Activated T-cell treated with anti-CD3 and anti-CD28 coated beads, Interleukin-2, amount 50 U/mL, for 72 hours (primary cell): Measurements from ENCODE around the gene AAK1. TPM values are rescaled to one million over a fixed set of nuclear protein-coding genes. Genes with fewer than 3 reads are reported as not detected.

Source experiments
- ATAC-seq, 2 donors: fragments of 150-1000 bp; cut with Tn5 transposase; replicated peaks in 1 of 2; 2 replicates each; pipeline ENCODE4 v1.10.0; 2021; ENCODE audit warnings: moderate library complexity in 2 of 2, mild to moderate bottlenecking in 1 of 2
- DNase-seq, 2 donors: peaks; one replicate each; pipeline ENCODE4 v3.0.0; 2021 to 2022; ENCODE audit warnings: mixed read lengths in 1 of 2
- H3K27ac Mint-ChIP-seq: one replicate; pipeline ENCODE4 v1.8.0; 2022; ENCODE audit warnings: mild to moderate bottlenecking, moderate library complexity, mixed read lengths
- H3K27me3 Mint-ChIP-seq: one replicate; pipeline ENCODE4 v1.8.0; 2022; ENCODE audit warnings: low read depth, mixed read lengths
- H3K36me3 Mint-ChIP-seq, 2 donors: one replicate each; pipeline ENCODE4 v1.8.0; 2022; ENCODE audit warnings: mixed read lengths in 2 of 2, mild to moderate bottlenecking in 1 of 2; ENCODE audit not compliant: insufficient read depth in 2 of 2
- H3K4me1 Mint-ChIP-seq: one replicate; pipeline ENCODE4 v1.8.0; 2022; ENCODE audit warnings: low read depth, mixed read lengths
- H3K4me3 Mint-ChIP-seq, 2 donors: one replicate each; pipeline ENCODE4 v1.8.0; 2022; ENCODE audit warnings: mild to moderate bottlenecking in 2 of 2, mixed read lengths in 2 of 2, moderate library complexity in 2 of 2
- H3K9me3 Mint-ChIP-seq, 2 donors: one replicate each; pipeline ENCODE4 v1.8.0; 2022; ENCODE audit warnings: mixed read lengths in 2 of 2
- total RNA-seq, 2 donors: library from RNA; stranded (reverse); gene quantifications; one replicate each; pipeline ENCODE4 v1.2.3, GENCODE V29; 2022

The AAK1 gene
- total RNA-seq, 2 donors from 2014 or later: 134 to 137 TPM

GRCh38 chr2:69645921-69646320 lies 2.4 kb upstream of the AAK1 start:
- H3K27me3 Mint-ChIP-seq: no peaks in the 10 kb centered on the region
- no peak for ATAC-seq
- peak overlapping the region; percentile 95 for H3K27ac Mint-ChIP-seq
- H3K4me1 Mint-ChIP-seq: peaks cover 57% of the 10 kb centered on the region
- H3K9me3 Mint-ChIP-seq: no peaks in the 10 kb centered on the region
- no peak for DNase-seq
- H3K4me3 Mint-ChIP-seq: peak overlapping the region; percentile 91 to 92
- peaks cover 10 to 13% of the 10 kb centered on the region in 2 donors for H3K36me3 Mint-ChIP-seq

GRCh38 chr2:69645031-69645431 lies 1.5 kb upstream of the AAK1 start:
- peak overlapping the region; percentile 91 to 92 for H3K4me3 Mint-ChIP-seq
- no peaks in the 10 kb centered on the region for H3K9me3 Mint-ChIP-seq
- DNase-seq (peak in 1 of 2 donors; percentile 35), ATAC-seq (peak; percentile 6 to 16)
- H3K27me3 Mint-ChIP-seq: no peaks in the 10 kb centered on the region
- H3K27ac Mint-ChIP-seq: peak overlapping the region; percentile 95
- peaks cover 13% of the 10 kb centered on the region in 2 donors for H3K36me3 Mint-ChIP-seq
- H3K4me1 Mint-ChIP-seq: peaks cover 56% of the 10 kb centered on the region

- H3K27ac Mint-ChIP-seq: peak overlapping the region; percentile 95
- H3K27me3 Mint-ChIP-seq: no peaks in the 10 kb centered on the region
- peaks cover 14 to 15% of the 10 kb centered on the region in 2 donors for H3K36me3 Mint-ChIP-seq
- no peak for DNase-seq
- no peaks in the 10 kb centered on the region for H3K9me3 Mint-ChIP-seq
- peak in 1 of 2 donors; percentile 34 for ATAC-seq
- H3K4me3 Mint-ChIP-seq: peak overlapping the region; percentile 91 to 92
- peaks cover 59% of the 10 kb centered on the region for H3K4me1 Mint-ChIP-seq
Observed at GRCh38 chr2:69644506-69644979, 1.0 kb upstream of the AAK1 start.

- Mint-ChIP-seq H3K27ac (peak overlapping the region; percentile 98), H3K36me3 (peaks cover 18 to 22% of the 10 kb centered on the region in 2 donors), H3K4me1 (peaks cover 63% of the 10 kb centered on the region), H3K27me3 (no peaks in the 10 kb centered on the region), H3K9me3 (no peaks in the 10 kb centered on the region), H3K4me3 (peak overlapping the region; percentile 91 to 92)
- ATAC-seq: peak; percentile 44 to 48
- DNase-seq: peak; percentile 60 to 68
Observed at GRCh38 chr2:69642709-69643601, 584 bp downstream of the AAK1 start.

GRCh38 chr2:69641887-69642708 lies 1.4 kb downstream of the AAK1 start:
- peaks cover 66% of the 10 kb centered on the region for H3K4me1 Mint-ChIP-seq
- no peak for DNase-seq
- ATAC-seq: no peak
- H3K9me3 Mint-ChIP-seq: no peaks in the 10 kb centered on the region
- peak overlapping the region; percentile 98 for H3K27ac Mint-ChIP-seq
- peaks cover 20 to 25% of the 10 kb centered on the region in 2 donors for H3K36me3 Mint-ChIP-seq
- H3K4me3 Mint-ChIP-seq: peak overlapping the region; percentile 91 to 92
- no peaks in the 10 kb centered on the region for H3K27me3 Mint-ChIP-seq

GRCh38 chr2:69641471-69641870 lies 2.1 kb downstream of the AAK1 start:
- ATAC-seq (no peak), DNase-seq (no peak)
- Mint-ChIP-seq H3K27ac (peak overlapping the region; percentile 98), H3K27me3 (no peaks in the 10 kb centered on the region), H3K4me1 (peaks cover 64% of the 10 kb centered on the region), H3K4me3 (peak overlapping the region; percentile 91 to 92), H3K9me3 (no peaks in the 10 kb centered on the region), H3K36me3 (peaks cover 21 to 24% of the 10 kb centered on the region in 2 donors)

- ATAC-seq: no peak
- peak overlapping the region; percentile 91 to 92 for H3K4me3 Mint-ChIP-seq
Observed at GRCh38 chr2:69639266-69639665, 4.3 kb downstream of the AAK1 start.

GRCh38 chr2:69638630-69639029 lies 4.9 kb downstream of the AAK1 start:
- H3K27ac Mint-ChIP-seq: peak overlapping the region; percentile 75
- no peaks in the 10 kb centered on the region for H3K9me3 Mint-ChIP-seq
- DNase-seq: no peak
- H3K4me3 Mint-ChIP-seq: peak overlapping the region; percentile 91 to 92
- ATAC-seq: no peak
- H3K36me3 Mint-ChIP-seq: peaks cover 23 to 28% of the 10 kb centered on the region in 2 donors
- peaks cover 58% of the 10 kb centered on the region for H3K4me1 Mint-ChIP-seq
- H3K27me3 Mint-ChIP-seq: no peaks in the 10 kb centered on the region

More at GRCh38 chr2:69639266-69639665, 4.3 kb downstream of the AAK1 start:
- Mint-ChIP-seq H3K4me1 (peaks cover 55% of the 10 kb centered on the region), H3K27me3 (no peaks in the 10 kb centered on the region), H3K36me3 (peaks cover 23 to 28% of the 10 kb centered on the region in 2 donors), H3K9me3 (no peaks in the 10 kb centered on the region), H3K27ac (peak overlapping the region; percentile 75)
- no peak for DNase-seq

GRCh38 chr2:69637923-69638322 lies 5.6 kb downstream of the AAK1 start:
- H3K27ac Mint-ChIP-seq: peak overlapping the region; percentile 75

GRCh38 chr2:69636395-69636794 lies 7.1 kb downstream of the AAK1 start:
- ATAC-seq (no peak), DNase-seq (no peak)
- H3K27me3 Mint-ChIP-seq: no peaks in the 10 kb centered on the region
- peaks cover 18 to 27% of the 10 kb centered on the region in 2 donors for H3K36me3 Mint-ChIP-seq
- H3K27ac Mint-ChIP-seq: no peak overlapping the region
- peaks cover 76% of the 10 kb centered on the region for H3K4me1 Mint-ChIP-seq
- H3K4me3 Mint-ChIP-seq: no peak overlapping the region
- no peaks in the 10 kb centered on the region for H3K9me3 Mint-ChIP-seq

More at GRCh38 chr2:69637923-69638322, 5.6 kb downstream of the AAK1 start:
- H3K27me3 Mint-ChIP-seq: no peaks in the 10 kb centered on the region
- no peak for ATAC-seq
- DNase-seq: no peak
- peaks cover 62% of the 10 kb centered on the region for H3K4me1 Mint-ChIP-seq
- H3K9me3 Mint-ChIP-seq: no peaks in the 10 kb centered on the region
- peak overlapping the region; percentile 91 to 92 for H3K4me3 Mint-ChIP-seq
- H3K36me3 Mint-ChIP-seq: peaks cover 21 to 26% of the 10 kb centered on the region in 2 donors

GRCh38 chr2:69635432-69635831 lies 8.1 kb downstream of the AAK1 start:
- Mint-ChIP-seq H3K9me3 (no peaks in the 10 kb centered on the region), H3K27ac (peak overlapping the region; percentile 36), H3K27me3 (no peaks in the 10 kb centered on the region), H3K4me3 (peak overlapping the region in 1 of 2 donors; percentile 5), H3K36me3 (peaks cover 15 to 22% of the 10 kb centered on the region in 2 donors), H3K4me1 (peaks cover 82% of the 10 kb centered on the region)
- DNase-seq (no peak), ATAC-seq (no peak)

GRCh38 chr2:69634196-69634821 lies 9.2 kb downstream of the AAK1 start:
- Mint-ChIP-seq H3K27me3 (no peaks in the 10 kb centered on the region), H3K27ac (peak overlapping the region; percentile 77), H3K36me3 (peaks cover 10 to 20% of the 10 kb centered on the region in 2 donors), H3K4me3 (peak overlapping the region; percentile 7 to 50), H3K4me1 (peaks cover 72% of the 10 kb centered on the region), H3K9me3 (no peaks in the 10 kb centered on the region)
- ATAC-seq (peak; percentile 68 to 74), DNase-seq (no peak)
